Uterus (tissue), 2 donors: ENCODE results near the gene CFAP97D2.

Source experiments
- POLR2A ChIP-seq, 2 donors: fragments of 450-650 bp; IDR thresholded peaks; one replicate each; pipeline ENCODE4 v1.6.1; 2016; ENCODE audit warnings: antibody characterized with exemption in 2 of 2, mild to moderate bottlenecking in 1 of 2, moderate library complexity in 1 of 2
- TF ChIP-seq, protein P1 (sequence below), 4 experiments: fragments of 200-600 bp in 2 of 4; fragments of 450-650 bp in 2 of 4; sonication (generic) in 2 of 4; IDR thresholded peaks; one replicate each; pipeline ENCODE4 v1.5.1; 2016 to 2019; ENCODE audit warnings: antibody characterized with exemption in 4 of 4, mild to moderate bottlenecking in 2 of 4, moderate library complexity in 1 of 4

DNA sequence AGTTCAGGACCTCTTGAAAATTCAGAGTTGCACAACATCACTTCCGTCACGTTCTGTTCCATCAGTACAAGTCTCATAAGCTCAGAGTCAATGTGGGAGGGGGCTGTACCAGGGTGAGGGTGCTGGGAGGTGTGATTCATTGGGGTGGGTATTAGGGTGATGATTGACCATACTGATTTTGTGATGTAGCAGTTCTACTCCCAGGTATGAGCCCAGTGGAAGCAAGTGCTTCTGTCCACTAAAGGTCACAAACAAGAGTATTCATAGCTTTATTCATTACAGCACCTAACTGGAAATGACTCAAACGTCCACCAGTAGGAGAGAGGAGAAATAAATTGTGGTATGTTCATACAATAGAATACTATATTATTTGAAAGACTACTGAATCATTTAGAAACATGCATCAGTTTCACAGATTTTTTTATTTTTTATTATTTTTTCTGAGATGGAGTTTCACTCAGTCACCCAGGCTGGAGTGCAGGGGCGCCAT lies 90.3 kb downstream of the CFAP97D2 start:
- no peak for TF ChIP-seq POLR2A (IDR thresholded peaks at IDR 0.05)
- TF ChIP-seq, protein P1, sequence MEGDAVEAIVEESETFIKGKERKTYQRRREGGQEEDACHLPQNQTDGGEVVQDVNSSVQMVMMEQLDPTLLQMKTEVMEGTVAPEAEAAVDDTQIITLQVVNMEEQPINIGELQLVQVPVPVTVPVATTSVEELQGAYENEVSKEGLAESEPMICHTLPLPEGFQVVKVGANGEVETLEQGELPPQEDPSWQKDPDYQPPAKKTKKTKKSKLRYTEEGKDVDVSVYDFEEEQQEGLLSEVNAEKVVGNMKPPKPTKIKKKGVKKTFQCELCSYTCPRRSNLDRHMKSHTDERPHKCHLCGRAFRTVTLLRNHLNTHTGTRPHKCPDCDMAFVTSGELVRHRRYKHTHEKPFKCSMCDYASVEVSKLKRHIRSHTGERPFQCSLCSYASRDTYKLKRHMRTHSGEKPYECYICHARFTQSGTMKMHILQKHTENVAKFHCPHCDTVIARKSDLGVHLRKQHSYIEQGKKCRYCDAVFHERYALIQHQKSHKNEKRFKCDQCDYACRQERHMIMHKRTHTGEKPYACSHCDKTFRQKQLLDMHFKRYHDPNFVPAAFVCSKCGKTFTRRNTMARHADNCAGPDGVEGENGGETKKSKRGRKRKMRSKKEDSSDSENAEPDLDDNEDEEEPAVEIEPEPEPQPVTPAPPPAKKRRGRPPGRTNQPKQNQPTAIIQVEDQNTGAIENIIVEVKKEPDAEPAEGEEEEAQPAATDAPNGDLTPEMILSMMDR (IDR thresholded peaks at IDR 0.05) = no peak
